Mammary epithelial cell (primary cell): ENCODE results near the gene MKLN1.

ENCODE experiments used
- EZH2 ChIP-seq: IDR thresholded peaks from 2 replicates; pipeline ENCODE4 v1.6.1; 2012; ENCODE audit warnings: low read length, inconsistent platforms, borderline replicate concordance
- TF ChIP-seq, protein P1 (sequence below), 2 donors: IDR thresholded peaks in 1 of 2; conservative IDR thresholded peaks in 1 of 2; 2 replicates each; pipeline ENCODE4 v1.5.1; 2011 to 2012; ENCODE audit warnings: inconsistent platforms in 2 of 2, low read length in 2 of 2, mild to moderate bottlenecking in 2 of 2, control low read depth in 1 of 2, low read depth in 1 of 2; ENCODE audit not compliant: insufficient read depth in 1 of 2; ENCODE audit errors: extremely low read depth in 1 of 2

GRCh38 chr7:131438969-131439368 is 111.3 kb downstream of the MKLN1 start:
- TF ChIP-seq, protein P1, sequence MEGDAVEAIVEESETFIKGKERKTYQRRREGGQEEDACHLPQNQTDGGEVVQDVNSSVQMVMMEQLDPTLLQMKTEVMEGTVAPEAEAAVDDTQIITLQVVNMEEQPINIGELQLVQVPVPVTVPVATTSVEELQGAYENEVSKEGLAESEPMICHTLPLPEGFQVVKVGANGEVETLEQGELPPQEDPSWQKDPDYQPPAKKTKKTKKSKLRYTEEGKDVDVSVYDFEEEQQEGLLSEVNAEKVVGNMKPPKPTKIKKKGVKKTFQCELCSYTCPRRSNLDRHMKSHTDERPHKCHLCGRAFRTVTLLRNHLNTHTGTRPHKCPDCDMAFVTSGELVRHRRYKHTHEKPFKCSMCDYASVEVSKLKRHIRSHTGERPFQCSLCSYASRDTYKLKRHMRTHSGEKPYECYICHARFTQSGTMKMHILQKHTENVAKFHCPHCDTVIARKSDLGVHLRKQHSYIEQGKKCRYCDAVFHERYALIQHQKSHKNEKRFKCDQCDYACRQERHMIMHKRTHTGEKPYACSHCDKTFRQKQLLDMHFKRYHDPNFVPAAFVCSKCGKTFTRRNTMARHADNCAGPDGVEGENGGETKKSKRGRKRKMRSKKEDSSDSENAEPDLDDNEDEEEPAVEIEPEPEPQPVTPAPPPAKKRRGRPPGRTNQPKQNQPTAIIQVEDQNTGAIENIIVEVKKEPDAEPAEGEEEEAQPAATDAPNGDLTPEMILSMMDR (conservative IDR thresholded peaks at IDR 0.05 in 1 of 2, IDR thresholded peaks at IDR 0.05 in 1 of 2; ENCODE audit: extremely low read depth in 1 of 2, insufficient read depth in 1 of 2, low read depth in 1 of 2, low read length in 2 of 2) = no peak
- TF ChIP-seq EZH2 = no peak
